HG03565 (cell line): Measurements from ENCODE around the gene C1orf105.

Source experiments
- ATAC-seq: cut with Tn5 transposase; IDR thresholded peaks from one replicate; pipeline ENCODE4 v1.9.1; 2021; ENCODE audit warnings: mild to moderate bottlenecking, moderate library complexity; ENCODE audit not compliant: unreplicated experiment

The C1orf105 gene

GRCh38 chr1:172453607-172454006 lies 33.1 kb downstream of the C1orf105 start:
- no peak for ATAC-seq

- no peak for ATAC-seq
Observed at GRCh38 chr1:172455451-172455850, 35.0 kb downstream of the C1orf105 start.

GRCh38 chr1:172456344-172456769 lies 35.9 kb downstream of the C1orf105 start:
- no peak for ATAC-seq

- no peak for ATAC-seq
Observed at GRCh38 chr1:172457479-172458130, 37.1 kb downstream of the C1orf105 start.

- no peak for ATAC-seq
Observed at GRCh38 chr1:172460177-172460576, 39.7 kb downstream of the C1orf105 start.

GRCh38 chr1:172460887-172461315 lies 40.4 kb downstream of the C1orf105 start:
- ATAC-seq = no peak

- no peak for ATAC-seq
Observed at GRCh38 chr1:172465617-172466016, 45.1 kb downstream of the C1orf105 start.

GRCh38 chr1:172466795-172467407 lies 46.4 kb downstream of the C1orf105 start:
- no peak for ATAC-seq

- no peak for ATAC-seq
Observed at GRCh38 chr1:172467446-172467845, 47.0 kb downstream of the C1orf105 start.

- no peak for ATAC-seq
Observed at GRCh38 chr1:172468296-172468695, 47.8 kb downstream of the C1orf105 start.

- ATAC-seq = no peak
Observed at GRCh38 chr1:172469717-172470116, 49.2 kb downstream of the C1orf105 start.

- no peak for ATAC-seq
Observed at GRCh38 chr1:172470149-172470548, 49.7 kb downstream of the C1orf105 start.

GRCh38 chr1:172471666-172472065 lies 51.2 kb downstream of the C1orf105 start:
- no peak for ATAC-seq

- no peak for ATAC-seq
Observed at GRCh38 chr1:172472495-172472894, 52.0 kb downstream of the C1orf105 start.

- no peak for ATAC-seq
Observed at GRCh38 chr1:172473302-172473701, 52.8 kb downstream of the C1orf105 start.

- ATAC-seq = no peak
Observed at GRCh38 chr1:172473842-172474241, 53.4 kb downstream of the C1orf105 start.

- ATAC-seq = no peak
Observed at GRCh38 chr1:172476218-172476811, 55.8 kb downstream of the C1orf105 start.

- no peak for ATAC-seq
Observed at GRCh38 chr1:172477216-172477615, 56.7 kb downstream of the C1orf105 start.

- ATAC-seq = no peak
Observed at GRCh38 chr1:172477741-172478140, 57.3 kb downstream of the C1orf105 start.

GRCh38 chr1:172478485-172478884 lies 58.0 kb downstream of the C1orf105 start:
- ATAC-seq = no peak

- no peak for ATAC-seq
Observed at GRCh38 chr1:172480431-172480830, 59.9 kb downstream of the C1orf105 start.

- ATAC-seq = no peak
Observed at GRCh38 chr1:172482044-172482443, 61.6 kb downstream of the C1orf105 start.
